Fibroblast of skin of left biceps (primary cell): ENCODE measurements around the gene ERF.

Experiments used
- DNase-seq, 2 experiments: peaks; one replicate each; pipeline ENCODE4 v3.0.0-alpha.2; 2013; ENCODE audit warnings: low read depth in 2 of 2

Gene ERF

DNA sequence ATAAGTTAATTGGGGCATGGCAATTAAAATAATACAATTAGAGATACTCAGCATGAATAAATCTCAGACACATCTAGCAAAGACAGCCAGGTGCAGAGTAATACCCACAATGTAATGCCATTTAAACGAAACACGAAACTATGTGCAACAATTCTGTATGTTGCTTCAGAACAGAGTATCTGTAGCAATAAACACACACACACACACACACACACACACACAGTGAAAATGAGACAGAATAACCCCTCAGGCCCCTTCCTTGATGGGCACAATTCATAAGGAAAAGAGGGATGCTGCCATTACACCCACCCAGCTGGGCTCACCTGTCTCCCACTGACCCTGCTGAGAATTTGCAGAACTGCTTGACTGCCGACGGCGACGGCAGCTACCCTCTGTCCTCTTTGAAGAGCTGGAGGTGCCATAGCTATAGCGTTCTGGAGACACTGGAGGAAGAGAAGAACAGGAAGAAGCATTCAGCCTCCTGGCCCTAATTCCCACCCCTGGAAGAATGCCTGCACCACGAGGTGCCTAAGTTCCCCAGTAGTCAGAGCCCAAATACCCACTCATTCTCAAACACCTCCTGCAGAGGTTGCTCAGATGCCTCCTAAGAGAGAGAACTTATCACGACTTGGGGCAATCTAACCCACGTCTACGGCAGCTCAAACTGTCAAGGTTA lies 40.0 kb downstream of the ERF start:
- no peak for DNase-seq

DNA sequence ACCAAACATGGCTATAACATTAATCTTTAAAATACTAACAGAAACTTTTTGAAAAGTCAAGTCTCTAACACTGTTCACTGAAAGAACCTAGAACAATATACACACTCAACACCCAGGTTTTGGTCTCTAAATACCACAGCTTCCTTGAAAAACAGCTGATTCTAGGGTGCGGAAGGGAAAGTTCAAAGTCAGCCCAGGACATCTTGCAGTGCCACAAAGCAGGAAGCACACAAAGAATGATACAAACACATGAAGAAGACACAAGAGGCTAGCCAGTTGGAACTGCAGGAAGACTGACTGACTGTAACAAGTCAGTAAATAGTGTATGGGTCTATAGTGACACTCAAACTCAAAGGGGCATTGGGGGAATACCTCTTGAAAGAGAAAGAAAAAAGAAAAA lies 42.0 kb downstream of the ERF start:
- no peak for DNase-seq

DNA sequence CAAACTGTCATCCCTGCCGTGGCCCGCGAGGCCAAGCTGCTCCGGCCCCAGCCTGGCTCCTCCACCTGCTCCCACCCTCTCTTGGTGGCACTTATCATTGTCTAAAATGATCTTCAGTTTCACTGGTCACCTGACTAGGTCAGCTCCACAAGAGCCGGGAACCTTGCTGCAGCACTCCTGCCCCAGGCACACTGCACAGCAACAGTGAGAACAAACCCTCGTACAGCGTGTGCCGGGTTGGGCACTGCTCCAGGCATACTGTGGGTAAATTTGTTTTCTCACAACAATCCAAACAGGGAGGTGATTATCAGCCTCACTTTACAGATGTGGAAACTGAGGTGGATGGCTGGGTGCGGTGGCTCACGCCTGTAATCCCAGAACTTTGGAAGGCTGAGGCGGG lies 46.3 kb downstream of the ERF start:
- DNase-seq: no peak

DNA sequence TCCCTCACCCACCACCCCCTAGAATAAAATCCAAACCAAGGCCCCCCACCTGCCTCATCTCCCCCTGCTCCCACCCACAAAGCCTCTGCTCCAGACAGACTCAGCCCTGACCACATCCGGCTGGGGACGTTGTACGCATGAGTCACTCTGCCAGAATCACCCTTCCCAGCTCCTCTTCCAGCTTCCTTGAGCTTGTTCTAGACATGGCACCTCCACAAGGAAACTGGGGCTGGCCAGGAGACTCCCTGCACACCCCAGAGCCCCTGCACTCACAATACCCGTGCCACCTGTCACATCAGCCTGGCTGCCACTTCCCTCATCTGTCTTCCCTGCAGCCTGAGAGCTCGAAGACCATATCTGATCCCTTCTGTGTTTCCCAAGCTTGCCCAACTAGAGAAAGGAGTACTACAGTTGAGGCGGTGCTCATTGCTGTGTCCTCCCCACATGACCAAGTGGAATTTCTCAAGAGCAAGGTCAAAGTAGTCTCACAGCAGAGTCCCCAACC lies 47.1 kb downstream of the ERF start:
- peak in 1 of 2 experiments; percentile 26 for DNase-seq

DNA sequence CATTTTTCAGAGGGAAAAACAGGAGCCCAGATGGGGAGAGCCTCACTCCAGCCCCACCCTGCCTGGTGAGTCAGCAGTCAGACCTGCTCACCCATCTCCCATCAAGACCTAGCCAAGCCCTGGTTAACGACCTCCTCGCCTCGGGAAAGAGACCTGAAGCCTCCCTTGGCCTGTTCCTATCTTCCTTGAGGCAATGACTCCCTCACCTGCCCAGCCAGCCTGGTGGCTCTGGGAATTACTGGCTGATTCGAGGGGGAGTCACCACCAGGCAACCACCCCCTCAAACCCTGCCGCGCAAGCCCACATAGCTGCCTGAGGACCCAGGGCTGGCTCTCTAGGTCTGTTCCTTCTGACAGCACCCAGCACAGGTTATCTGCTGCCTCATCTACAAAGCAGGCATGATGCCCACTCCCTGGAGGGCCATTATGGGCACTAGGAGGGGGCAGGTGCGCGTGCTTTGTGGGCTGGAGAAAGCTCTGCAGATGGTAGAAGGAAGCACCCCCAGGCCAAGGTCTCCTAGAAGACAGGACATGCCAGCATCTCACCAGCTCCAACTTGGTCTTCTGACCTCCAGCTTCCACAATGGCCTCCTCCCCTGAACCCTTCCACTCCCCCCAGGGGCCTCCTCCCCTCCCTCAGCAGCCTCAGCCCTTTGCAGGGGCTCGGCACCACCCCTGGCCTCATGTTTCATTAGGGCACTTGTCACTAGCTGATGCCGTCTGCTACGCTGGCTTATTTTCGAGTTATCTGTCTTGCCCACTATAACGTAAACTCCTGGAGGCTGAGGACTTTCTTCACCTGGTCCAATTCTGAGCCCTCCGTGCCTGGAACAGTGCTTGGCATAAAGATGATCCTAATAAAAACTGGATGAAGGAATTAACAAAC lies 47.8 kb downstream of the ERF start:
- DNase-seq: no peak

DNA sequence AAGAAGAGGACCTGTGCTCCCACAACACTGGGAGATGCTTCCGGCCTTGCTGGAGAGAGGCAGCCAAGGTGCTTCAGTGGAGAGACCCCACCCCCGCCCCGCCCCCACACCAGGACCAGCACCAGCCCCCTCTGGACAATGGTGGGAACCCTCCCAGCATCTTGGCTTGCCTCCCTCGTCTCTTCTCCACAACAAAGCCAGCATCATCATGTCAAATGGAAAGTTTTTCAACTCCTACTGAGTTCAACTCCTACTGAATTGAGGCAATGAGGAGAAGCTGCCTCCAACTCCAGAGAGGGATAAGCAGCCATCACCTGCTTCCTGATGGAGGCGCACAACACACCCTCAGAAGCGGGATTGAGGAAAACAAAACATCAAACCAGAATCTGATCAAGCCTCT lies 50.3 kb downstream of the ERF start:
- no peak for DNase-seq

DNA sequence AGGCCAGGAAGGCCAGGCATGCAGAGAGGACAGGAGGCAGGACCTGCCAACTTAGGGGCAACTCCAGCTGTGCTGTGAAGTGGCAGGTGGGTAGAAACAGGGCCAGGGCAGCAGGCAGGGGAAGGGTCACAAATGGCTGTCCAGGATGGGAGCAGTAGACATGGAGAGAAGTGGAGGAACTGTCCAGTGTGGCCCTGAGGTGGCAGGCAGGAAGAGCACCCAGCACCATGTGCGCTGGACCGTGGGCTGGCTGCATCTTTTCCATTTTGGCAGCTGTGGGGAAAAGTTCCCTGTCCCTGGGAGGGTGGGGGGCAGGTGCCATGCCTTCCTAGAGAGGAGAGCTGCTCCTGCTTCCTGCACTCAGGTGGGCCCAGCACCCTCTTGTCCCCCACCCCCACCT lies 51.2 kb downstream of the ERF start:
- no peak for DNase-seq

DNA sequence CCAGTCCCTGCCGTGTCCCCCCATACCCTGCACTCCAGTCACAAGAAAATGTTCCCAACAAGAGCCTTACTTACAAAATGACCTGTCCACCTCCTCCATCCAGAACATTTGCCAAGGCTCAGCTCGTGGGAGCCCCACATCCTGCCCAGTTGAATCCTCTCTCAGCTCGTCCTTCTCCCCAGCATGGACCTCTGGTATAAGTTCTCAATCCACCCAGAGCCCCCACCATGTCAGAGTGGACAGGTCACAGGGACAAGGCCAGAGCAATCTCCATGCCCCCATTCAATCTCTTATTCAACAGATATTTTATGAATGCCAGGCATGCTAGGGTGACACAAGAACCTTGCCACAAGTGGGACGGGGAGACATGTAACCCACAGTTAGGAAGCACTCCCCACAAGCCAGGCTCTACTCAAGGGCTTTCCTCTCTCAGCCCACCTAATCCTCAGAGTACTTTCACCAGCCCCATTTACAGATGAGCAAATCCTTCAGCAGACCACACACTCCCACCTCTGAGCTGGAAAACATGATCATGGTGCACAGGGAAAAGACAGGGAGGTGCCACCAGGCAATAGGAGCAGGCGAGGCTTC lies 52.5 kb downstream of the ERF start:
- DNase-seq: no peak

DNA sequence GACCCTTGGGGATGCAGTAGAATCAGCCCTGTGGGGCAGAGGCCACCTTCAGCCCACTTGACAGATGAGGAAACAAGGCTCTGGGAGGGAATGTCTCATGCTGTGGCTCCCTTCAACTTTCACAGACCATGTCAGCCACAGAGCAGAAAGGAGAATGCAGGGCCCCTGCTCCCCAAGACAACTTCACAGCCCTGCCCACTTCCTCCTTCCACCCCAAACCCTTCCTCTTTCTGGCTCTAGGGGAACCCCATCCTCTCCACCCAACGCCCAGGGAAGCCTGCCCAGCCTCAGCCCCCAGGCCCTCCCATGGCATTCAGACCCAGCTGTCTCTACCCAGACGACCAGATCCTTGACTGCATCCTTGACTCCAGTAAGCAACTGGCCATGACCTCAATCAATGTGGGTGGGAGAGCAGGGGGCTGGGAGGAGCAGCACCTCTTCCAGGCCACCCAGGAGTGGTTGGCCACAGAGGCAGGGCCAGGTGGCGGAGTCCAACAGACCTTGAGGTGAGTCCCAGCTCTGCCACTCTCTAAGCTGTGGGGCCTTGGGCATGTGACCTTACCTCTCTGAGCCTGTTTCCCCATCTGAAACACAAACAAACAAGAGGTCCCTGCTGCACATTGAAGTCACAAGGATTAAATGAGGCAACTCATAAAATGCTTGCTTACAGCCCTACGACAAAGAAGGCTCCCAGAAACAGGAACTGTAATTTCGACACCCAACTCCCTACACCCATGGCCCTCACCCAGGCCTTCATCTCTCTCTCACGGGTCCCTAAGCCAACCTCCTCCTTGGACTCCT lies 53.2 kb downstream of the ERF start:
- no peak for DNase-seq

DNA sequence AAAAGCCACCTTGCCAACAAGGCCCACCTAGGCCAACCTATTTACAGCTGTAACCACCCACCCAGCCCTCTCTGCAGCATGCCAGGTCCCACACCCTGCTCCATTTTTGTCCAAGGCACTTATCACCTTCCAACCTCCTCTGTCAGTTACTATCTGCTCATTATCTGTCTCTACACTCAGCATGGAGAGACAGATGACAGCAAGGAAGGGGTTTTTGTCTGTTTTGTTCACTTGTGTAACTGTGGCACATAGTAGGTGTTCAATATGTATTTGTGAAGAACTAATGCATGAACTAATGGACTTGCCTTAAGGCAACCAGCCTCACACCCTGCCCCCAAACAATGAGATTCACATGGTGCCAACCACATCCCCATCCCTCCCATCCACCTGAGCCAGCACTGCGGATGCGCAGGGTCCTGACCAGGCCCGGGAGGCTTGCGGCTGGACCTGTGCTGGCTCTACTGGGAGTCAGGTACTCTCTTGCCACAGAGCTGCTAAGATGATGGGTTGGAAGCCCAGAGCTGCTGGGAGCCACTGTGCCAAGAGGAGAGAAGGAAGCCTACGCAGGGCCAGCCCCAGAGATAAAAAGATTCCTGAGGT lies 54.7 kb downstream of the ERF start:
- DNase-seq: no peak

DNA sequence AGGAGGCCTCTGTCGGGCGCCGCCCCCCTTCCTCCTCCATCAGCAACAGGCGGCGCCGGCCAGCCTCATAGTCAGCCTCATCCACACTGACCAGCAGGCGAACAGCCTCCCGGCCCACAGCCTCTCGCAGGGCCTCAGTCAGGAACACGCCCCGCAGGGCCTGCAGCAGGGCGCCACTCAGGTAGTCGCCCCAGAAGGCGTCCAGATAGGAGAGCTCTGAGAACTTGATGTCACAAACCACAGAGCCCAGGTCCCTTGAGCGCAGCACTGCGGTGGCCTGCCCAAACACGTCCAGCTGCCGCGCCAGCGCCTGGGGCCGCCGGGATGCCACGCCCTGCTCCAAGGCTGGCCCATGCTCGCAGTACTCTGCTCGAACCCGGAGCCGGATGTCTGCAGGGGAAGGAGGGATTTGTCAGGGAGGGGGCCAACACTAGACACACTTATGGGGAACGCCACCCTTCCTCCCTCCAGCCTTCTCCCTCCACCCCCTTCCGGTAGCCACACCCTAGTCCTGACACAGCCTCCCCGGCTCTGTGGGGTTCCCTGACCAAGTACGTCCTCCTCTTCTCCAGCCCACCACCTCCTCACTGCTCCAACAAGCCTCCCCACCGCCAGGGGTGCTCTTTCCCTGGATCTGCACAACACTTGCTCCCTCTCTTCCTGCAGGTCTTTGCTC lies 55.4 kb downstream of the ERF start:
- DNase-seq: no peak

DNA sequence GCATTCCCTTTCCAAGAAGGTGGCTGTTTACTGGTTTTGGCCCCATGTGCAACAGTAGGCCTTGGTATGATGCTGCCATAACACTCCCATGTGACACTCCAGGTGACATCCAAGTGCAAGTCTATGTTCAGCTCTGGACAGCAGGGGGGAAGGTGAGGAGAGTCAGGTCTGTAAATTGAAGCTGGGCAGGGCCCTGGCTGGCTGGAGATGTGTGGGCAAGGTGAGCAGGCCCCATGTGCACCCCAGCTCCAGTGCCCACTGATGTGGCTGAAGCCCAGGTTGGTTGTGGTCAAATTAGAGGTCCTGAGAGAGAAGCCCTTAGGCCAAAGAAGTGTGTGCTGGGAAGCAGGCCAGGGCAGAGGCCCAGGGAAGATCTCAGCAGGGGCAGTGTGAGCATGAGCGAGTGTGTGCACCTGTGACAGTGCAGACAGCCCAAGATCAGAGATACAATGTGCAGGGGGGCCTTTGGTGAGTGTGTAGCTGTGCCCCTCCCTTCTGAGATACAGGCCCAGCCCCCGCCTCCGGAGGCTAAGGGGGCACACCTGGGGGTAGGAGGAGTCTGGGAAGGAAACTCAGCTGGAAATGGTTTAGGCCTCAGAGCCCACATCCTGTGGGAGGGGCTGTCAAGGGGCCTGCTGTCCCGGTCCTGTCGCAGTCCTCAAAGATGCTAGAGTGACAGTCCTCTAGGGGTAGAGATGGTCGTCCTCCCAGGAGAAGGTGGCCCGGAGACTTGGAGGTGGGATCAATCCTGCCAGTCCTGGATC lies 56.1 kb downstream of the ERF start:
- DNase-seq: no peak
